T-helper 2 cell treated with Interferon-gamma antibody and Interleukin-4, amounts not matched to agents 100 ng/mL and 5 ng/mL, for 36 hours (primary cell): Measurements from ENCODE around the gene YIPF1. TPM values are rescaled to one million over a fixed set of nuclear protein-coding genes. Genes with fewer than 3 reads are reported as not detected.

Experiments
- total RNA-seq: library from RNA; stranded (reverse); gene quantifications from 2 replicates; pipeline ENCODE4 v1.2.3, GENCODE V29; 2022

The YIPF1 gene
- total RNA-seq, 1 donor from 2014 or later: 15.3 TPM

Other genes with a start within 250 kb of the YIPF1 start
- not detected in 2 replicates for gene GLIS1, start 150.6 kb downstream of the YIPF1 start, total RNA-seq
- 27.3 and 28.4 TPM in 2 replicates for gene NDC1, start 51.5 kb downstream of the YIPF1 start, total RNA-seq
- not detected in 2 replicates for gene DIO1, start 4.4 kb upstream of the YIPF1 start, total RNA-seq
- 61.6 and 66.9 TPM in 2 replicates for gene IFT25, start 55.9 kb upstream of the YIPF1 start, total RNA-seq
- 19.2 and 23.4 TPM in 2 replicates for gene LRRC42, start 56.6 kb upstream of the YIPF1 start, total RNA-seq
- not detected in 2 replicates for gene LDLRAD1, start 128.4 kb upstream of the YIPF1 start, total RNA-seq
- 148 and 154 TPM in 2 replicates for gene TMEM59, start 163.4 kb upstream of the YIPF1 start, total RNA-seq
- gene TCEANC2, start 163.8 kb upstream of the YIPF1 start, total RNA-seq: 10.2 and 10.7 TPM in 2 replicates